ENCODE results near the gene KIDINS220.

Gene KIDINS220

DNA sequence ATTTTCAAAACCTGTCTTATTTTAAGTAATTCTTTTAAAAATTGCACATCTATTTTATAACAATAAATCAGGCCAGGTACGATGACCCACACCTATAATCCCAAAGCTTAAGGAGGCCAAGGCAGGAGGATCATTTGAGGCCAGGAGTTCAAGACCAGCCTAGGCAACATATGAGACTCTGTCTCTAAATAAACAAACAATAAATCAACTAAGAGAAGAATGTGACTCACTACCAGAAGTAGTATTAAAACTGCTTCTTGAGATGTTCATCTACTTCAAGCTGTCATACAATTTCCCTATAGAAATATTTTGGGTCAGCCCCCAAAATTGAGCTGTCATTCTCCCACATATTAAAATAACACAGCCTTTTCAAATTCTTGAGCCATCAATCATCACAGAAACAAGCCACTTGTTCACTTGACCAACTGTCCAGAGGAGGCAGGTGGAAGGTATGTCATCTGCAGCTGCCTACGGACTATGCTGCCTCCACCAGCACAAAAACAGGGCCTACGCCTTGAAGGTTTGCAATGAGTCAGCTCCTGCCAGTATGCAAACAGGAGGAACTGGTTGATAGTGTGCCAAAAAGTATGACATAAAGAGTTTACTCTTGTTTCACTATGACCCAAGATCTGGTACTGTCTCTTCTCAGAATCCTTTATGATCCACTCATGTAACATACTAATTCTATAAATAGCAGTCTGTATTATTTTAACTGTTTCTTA lies 33.6 kb downstream of the KIDINS220 start:
- no peak for DNase-seq

DNA sequence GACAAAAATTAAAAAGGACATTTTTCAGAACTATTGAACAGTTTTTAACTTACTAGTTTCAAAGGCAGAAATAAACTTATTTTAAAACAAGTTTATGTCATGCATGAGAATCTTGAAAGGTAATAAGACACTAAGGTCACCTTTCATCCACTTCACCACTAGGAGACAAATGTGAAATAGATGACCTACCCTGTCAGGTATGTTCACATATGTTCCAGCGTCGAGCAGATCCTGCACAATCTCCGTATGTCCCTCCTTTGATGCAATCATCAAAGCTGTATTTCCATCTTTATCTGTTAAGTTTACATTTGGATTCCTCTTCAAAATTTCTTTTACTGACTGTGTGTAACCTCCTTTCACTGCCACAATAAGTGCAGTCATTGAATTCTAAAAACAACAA lies 34.7 kb downstream of the KIDINS220 start:
- DNase-seq = no peak

DNA sequence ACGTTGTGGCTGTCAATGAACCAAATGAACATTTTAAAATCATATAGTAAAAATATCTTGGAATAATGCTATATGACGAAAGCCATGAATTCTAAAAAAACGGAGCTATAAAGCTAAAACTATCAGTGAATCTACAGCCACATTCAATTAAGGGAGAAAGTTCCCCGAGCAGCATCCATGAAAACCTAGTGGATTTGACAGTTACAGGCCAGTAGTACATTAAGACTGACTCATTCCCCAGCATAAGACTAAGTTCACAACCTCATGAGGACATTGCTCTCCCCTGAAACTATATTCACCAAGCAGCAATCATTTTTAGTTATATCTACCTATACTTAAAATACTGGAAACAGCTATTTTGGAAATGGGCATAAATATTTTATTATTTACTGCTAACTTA lies 36.6 kb downstream of the KIDINS220 start:
- DNase-seq = no peak

DNA sequence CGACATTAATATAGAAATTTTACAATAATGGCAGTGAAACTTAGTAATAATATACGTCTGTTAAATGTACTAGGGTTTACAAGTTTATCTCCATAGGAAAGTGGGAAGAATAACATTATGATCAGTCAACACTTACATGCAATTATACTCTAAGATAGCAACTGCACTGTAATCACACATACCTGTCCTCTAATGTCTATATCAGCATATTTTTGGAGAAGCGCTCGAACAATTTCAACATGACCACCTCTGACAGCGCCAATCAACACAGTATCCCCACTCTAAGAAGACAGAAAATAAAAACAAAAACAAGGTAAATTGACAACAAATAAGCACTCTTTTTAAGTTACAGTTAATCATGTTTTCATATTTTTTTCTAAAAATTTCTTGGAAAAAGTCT lies 37.2 kb downstream of the KIDINS220 start:
- no peak for DNase-seq

DNA sequence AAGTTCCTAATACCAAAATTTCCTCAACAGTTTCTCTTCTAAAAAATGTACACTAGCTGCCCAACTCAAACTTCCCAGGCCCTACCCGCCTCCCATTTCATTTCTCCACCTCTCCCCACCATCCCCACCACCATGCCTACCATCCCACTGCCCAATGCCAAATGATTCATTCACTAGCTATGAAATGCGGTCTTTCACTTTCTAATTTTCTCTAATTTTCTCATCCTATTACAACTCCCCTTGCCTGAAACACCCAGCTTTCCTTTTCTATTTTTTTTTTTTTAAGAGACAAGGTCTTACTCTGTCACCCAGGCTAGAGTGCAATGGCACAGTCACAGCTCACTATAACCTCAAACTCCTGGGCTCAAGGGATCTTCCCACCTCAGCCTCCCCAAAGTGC lies 38.4 kb downstream of the KIDINS220 start:
- DNase-seq = no peak

DNA sequence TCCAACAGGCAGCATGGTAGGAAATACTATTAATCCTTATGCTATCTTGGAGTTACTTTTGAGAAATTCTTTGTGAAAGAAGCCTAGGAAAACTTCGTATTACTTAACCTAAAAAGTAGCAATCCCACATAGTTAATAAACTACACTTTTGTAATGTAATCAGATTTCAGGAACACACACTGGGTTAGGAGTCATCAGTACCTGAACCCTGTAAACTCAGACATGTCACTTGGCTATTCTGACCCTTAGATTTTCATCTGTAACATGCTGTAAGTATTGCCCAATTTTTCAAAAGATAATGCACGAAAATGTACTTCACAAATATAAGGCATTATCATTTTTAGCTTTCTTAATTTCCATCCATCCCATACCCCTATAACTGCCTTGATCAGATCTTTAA lies 39.0 kb downstream of the KIDINS220 start:
- DNase-seq = no peak

DNA sequence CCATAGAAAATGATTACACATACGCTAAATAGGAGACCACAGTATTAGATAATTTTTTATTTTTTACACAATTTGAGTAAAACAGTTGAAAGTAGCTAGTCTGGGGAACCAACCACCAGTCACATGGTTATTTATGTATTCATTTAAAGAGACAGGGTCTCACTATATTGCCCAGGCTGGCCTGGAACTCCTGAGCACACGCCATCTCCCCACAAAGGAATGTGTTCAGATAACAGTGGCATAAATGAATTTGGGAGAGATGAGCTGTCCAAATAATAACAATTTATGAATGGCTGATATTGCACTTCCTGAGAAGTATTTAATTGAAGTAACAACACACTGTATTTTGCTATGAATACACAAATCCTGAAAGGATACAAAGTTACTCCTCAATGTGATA lies 39.7 kb downstream of the KIDINS220 start:
- DNase-seq = no peak

DNA sequence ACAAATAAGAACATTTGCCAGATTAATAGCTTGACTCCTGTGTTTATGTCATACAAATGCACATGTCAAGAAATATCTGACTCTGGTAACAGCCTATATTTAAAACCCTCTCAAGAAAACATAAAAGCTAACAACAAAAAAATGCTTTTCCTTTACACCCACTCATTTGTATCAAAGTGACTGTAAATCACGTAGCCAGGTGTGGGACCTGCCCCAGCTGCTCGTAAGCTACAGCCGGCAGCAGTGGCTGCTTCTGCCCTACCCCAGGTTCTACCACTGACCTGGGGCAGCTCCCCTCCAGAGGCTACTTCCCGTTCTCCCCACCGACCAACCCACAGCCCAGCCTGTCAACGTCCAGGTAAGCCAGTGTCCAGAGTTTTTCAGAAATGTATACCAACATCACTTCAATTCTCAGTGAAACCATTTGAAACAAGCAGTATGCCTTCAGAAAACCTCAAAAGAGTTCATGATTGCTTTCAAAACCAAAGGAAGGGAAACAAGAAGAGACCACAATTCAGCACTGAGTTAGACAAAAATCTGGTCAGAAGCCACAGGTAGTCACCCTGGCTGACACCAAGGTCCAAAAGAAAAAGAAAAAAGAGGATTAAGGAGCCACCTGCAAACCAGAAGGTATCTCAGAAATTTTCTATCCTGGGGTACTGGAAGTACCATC lies 40.4 kb downstream of the KIDINS220 start:
- no peak for DNase-seq

DNA sequence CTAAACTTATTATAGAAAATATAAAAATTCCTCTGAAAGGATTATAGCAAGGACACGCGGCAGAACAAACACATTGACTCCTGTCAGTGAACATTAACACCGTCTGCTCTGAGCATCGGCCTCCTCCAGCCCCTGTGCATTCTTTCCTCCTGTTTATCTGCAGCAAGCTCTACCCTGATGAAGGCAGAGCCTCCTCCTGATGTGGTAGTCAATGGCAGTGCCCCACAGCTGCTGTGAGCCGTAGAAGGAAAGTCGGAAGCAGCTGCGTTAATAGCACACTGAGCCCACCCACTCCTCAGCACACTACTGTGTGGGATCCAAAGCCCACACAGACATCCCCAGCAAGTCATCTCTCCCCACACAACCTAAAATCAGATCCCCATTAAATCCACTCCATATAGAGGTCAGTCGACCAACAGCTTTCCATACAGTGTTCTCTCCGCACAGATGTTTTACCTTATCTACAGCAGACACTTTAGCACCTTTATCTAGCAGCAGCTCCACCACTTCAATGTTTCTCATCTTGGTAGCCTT lies 41.0 kb downstream of the KIDINS220 start:
- DNase-seq = no peak

DNA sequence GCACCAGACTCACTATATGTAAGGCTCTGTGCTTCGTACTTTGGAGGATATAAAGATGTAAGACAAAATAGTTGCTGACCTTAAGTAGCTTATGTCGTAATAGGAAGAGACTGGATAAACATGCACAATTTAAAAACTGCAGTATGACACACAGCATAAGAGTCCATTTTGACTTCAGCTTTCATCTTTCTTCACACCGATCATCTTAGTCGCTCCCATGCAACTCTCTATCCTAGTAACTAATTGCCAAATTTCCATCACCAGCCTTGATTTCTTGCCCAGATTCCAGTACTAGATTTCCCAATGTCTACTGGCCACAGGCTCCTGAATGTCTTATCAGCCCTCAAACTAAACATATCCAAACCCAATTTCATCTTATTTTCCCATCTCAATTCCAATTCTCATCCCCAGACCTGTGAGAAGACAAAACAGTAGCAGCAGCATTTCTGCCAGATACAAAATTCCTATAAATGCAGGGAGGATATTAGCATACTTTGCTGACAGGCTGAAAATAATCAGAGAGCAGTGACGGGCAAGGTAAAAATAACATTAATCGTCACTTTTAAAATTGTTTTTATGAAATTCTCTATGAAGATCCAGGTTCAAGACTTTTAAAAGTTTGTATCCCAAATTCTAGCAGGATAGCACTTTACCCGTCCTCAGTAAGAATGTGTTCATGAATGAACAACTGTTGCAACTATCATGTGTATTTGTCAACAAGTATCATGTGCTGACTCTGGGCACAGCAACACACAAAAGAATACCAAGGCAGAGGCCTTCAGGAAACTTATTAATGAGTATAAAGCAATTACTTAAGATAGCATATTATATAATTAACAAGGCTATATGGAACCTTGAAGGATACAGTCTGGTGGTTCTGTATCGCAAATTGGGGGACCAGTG lies 42.2 kb downstream of the KIDINS220 start:
- no peak for DNase-seq

DNA sequence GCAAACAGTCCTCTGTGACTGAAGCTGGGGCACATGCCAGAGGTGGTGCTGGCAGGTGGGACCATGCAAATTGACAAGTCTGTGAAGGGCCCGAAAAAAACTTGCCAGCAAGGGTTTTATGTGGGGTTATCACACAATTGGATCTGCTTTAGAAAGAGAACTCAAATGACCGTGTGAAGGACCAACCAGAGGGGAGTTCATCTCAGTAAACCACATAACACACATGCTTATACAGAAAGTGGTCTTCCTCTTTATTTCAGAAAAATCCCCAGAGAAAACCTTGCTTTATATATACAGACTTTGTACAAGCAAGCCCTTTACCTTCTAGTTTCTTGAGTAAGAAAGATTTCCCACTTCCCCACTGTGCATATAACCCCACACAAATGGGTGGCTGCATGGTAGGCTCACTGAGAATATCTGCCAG lies 46.7 kb downstream of the KIDINS220 start:
- DNase-seq = no peak

DNA sequence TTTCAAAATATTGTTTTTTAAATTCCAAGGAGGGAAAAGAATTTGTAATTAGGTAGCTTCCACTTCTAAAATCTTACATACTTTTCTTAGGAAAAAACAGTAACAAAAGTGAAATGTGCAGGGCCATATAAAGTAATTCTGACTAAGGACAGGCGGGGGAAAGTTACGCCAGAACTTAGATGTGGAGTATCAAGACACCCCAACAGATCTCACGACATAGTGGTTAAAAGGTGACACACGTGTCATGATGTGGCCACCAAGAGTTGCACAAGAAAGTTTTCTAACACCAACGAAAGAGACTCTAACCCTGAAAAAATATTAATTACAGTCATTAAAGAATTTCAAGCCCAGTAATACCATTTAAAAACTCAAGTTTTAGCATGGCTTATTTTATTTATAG lies 51.0 kb downstream of the KIDINS220 start:
- DNase-seq = no peak

DNA sequence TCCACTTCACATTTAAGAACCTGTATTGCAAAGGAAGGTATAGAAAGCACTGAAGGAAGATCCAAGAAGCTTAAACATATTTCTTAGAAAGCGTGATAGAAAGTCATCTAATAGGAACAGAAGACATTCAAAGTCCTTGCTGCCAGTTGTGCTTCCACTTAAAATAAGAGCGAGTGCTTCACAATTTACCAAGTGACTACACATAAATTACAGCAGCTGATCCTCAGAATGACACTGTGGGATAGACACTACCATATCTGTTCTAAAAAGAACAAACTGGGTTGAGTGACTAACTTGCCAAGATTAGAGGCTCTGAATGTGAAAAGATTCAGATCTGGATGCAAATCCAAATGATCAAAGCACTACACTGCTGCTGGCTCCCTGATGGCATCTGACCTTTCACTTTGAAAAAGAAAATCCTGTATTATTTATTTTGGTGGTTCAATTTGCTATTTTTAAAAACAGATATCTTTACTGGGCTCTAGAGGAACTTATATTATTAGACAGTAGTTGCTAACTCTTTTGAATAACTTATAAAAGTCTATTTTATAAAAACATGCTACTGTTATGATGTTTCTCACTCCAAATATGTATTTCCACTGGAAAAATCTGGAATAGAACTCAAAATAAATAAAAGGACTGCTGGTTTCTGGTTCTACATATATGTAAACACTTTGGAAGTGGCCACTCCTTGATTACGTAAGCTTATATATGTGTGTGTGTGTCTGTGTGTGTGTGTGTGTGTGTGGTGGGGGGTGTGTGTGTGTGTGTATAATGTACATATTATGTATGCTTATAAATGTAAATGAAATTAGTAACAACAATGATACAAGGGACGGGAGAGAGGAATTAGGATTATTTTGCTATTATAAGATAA lies 57.4 kb downstream of the KIDINS220 start:
- no peak for DNase-seq

DNA sequence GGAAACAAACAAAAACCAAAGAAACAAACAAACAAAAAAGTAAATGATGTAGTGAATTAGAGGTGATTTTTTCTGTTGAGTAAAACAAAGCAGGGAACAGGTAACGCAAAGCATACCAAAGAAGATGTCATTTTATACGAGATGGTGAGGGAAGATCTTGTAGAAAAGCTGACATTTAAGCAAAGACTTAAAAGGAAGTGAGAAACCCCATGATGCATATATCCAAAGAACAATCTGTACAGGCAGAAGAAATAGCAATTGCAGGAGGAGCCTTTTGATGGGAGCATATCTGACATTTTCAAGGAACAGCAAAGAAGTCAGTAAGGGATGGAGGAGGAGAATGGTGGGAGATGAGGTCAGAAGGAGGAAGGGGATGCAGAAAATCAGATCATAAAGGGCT lies 63.0 kb downstream of the KIDINS220 start:
- no peak for DNase-seq

DNA sequence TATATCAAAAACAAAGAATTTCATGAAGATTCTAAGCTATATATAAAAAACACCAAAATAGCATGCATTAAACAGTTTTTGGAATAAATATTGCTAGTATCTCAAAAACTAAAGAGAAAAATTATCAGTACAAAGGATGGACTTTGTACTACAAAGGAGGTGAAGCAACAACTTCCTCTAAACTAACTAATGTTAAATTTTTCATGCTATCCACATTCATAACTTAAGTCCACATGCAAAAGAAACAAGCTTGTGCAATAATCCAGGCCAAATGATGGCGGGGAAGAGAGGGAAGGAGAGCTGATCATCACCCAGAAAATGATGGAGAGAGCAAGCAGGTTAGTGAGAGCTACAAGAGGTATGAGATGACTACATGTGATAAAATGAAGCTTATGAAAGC lies 70.1 kb downstream of the KIDINS220 start:
- DNase-seq = no peak

DNA sequence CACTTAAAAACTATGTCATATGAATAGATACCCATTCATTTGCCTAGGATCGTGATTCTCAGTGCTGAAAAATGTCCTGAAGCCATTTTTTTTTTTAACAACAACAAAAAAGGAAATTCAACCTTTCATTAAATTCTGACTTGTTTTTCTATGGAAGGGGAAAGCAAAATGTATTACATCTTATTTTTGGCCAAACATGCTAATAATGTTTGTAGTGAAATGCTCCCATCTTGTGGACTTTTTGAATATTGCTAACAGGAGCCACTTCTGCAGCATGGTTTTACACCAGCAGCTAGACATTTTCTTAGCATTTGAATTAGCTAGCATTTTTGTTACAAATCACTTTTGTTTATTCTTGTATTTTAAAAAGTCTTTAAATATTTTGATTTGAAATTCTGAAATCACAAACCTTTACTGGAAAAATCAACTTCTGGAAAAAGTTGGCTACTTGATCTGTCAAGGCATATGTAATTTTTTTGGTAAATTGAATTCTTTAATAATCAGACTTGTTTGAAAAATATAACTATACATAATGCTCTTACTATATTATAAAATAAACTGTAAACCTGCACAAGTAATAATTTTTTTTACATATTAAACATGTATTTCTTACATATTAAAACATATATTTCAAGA lies 75.8 kb downstream of the KIDINS220 start:
- peak; percentile 81 for DNase-seq

DNA sequence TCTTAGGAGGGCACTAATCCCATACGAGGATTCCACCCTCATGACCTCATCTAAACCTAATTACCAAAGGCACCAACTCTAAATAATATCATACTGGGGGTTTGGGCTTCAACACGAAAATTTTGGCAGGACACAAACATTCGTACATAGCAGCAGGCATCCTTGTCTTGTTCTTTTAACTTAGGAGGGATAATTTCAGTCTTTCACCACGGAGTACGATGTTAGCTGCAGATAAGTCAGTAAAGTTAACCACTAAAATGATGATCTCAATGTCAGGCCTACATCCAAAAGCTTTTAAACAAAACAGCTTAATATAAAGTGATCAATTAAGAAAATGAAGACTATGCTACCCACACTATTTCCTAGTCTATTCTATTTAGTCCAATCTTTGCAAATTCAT lies 80.7 kb downstream of the KIDINS220 start:
- DNase-seq = no peak

DNA sequence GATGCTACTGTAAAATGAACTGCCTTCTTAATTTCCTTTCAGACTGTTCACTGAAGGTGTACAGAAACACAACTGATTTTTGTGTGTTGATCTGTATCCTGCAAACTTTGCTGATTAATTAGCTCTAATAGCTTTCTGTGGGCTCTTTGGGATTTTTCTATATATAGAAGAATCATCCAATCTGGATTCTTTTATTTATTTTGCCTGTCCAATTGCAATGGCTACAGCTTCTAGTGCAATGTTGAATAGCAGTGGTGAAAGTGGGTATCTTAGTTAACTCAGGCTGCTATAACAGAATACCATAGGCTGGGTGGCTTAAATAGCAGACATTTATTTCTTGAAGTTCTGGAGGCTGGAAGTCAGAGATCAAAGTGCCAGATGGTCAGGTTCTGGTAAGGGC lies 81.2 kb downstream of the KIDINS220 start:
- no peak for DNase-seq

DNA sequence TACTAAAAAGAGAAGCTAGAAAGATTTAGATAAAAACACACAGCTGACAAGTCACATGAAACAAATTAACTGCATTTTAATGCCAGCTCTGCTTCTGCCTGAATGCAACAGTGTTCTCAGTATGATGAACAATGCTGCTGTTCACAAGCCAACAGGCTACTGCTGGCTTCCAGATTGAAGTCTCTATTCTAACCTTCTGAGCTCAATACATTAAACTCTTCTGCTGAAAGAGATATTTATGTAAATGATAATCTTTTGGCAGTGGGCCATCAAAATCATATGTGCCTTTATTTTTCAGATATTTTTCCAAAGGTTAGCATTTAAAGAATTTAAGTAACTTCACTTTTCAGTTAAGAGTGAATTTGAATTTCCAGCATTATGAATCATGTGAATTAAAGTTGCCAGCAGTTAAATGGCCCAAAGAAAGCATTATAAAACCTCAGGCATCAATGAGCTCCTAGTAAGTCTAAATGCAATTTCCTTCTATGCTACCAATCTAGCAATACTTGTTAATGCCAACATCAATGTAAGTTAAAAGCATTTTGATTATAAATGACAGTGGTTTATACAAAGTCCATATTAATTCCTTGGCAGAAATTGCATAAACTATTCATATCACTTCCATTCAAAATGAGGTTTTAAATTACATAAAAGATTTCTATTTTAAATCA lies 83.2 kb downstream of the KIDINS220 start:
- DNase-seq = peak; percentile 95

DNA sequence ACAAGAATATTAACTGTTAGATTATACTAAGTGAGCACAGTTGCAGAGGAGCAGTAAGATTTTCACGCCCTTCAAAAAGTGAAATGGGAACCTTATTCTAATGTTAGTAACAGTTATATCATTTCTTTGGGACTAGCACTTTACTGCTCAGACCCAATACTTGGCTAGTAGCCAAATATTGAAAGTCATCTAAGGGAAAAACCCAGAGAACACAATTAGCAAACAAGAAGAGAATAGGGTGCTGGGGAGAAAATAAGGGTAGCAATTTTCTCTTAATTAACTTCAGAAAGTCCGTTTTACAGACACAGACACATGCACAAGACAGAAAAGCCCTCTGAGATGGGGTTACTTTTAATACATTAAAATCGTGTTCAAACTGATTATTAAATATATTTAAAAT lies 83.8 kb downstream of the KIDINS220 start:
- no peak for DNase-seq

DNA sequence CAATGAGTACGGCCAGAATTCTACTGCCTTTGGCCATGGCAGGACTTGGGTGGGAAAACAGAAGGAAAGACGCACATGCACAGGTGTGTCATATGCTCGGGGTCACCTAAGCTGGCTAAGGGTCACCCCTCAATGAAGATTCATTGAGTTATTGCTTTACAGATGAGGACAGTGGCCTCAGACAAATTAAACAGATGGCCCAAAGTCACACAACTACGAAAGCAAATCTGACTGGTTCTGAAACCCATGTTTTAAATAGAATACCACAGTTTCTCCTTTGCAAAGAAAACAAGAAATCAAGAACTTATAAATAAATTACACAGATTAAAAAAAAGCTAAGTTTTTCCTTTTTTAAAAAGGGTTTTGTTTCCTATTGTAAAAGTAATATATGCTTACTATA lies 85.0 kb downstream of the KIDINS220 start:
- no peak for DNase-seq

Data from NCI-H1694 (cell line).